NCI-H82 treated with DMSO at 0.1 percent for 48 hours (cell line): Measurements from ENCODE around the gene FAM107B.
"Not testable (repeated sequence)": the region's sequence is repeated elsewhere in the genome, so short reads cannot be mapped to it uniquely, and the experiment has no call there.

ENCODE experiments used
- DNase-seq: peaks from one replicate; lab custom pipeline; 2025; ENCODE audit not compliant: unreplicated experiment; lab: John Stamatoyannopoulos, UW

FAM107B gene

GRCh38 chr10:14639637-14640036 is 135.1 kb downstream of the FAM107B start:
- no peak for DNase-seq

GRCh38 chr10:14635043-14635710 is 139.5 kb downstream of the FAM107B start:
- no peak for DNase-seq

- DNase-seq = not testable (repeated sequence)
Measured at GRCh38 chr10:14634572-14634971, 140.1 kb downstream of the FAM107B start.

GRCh38 chr10:14625765-14626525 is 148.8 kb downstream of the FAM107B start:
- no peak for DNase-seq

GRCh38 chr10:14625192-14625631 is 149.5 kb downstream of the FAM107B start:
- DNase-seq = no peak

- no peak for DNase-seq
Measured at GRCh38 chr10:14624600-14624999, 150.1 kb downstream of the FAM107B start.

GRCh38 chr10:14623931-14624330 is 150.8 kb downstream of the FAM107B start:
- DNase-seq = no peak

- no peak for DNase-seq
Measured at GRCh38 chr10:14621037-14621436, 153.7 kb downstream of the FAM107B start.

- DNase-seq = no peak
Measured at GRCh38 chr10:14618674-14619073, 156.0 kb downstream of the FAM107B start.

GRCh38 chr10:14617852-14618251 is 156.8 kb downstream of the FAM107B start:
- no peak for DNase-seq

GRCh38 chr10:14616955-14617730 is 157.6 kb downstream of the FAM107B start:
- no peak for DNase-seq

GRCh38 chr10:14616465-14616864 is 158.2 kb downstream of the FAM107B start:
- no peak for DNase-seq

- no peak for DNase-seq
Measured at GRCh38 chr10:14613588-14613920, 161.1 kb downstream of the FAM107B start.

GRCh38 chr10:14612873-14613587 is 161.7 kb downstream of the FAM107B start:
- DNase-seq = no peak

- DNase-seq = no peak
Measured at GRCh38 chr10:14611968-14612693, 162.6 kb downstream of the FAM107B start.

GRCh38 chr10:14609178-14609577 is 165.5 kb downstream of the FAM107B start:
- DNase-seq = no peak

- DNase-seq = no peak
Measured at GRCh38 chr10:14608381-14609001, 166.2 kb downstream of the FAM107B start.

GRCh38 chr10:14606633-14607032 is 168.1 kb downstream of the FAM107B start:
- no peak for DNase-seq

- DNase-seq = no peak
Measured at GRCh38 chr10:14605231-14605925, 169.3 kb downstream of the FAM107B start.
